Heart right ventricle (tissue), 16 donors: Measurements from ENCODE around the gene CIT. TPM values are rescaled to one million over a fixed set of nuclear protein-coding genes. Genes with fewer than 3 reads are reported as not detected.

Experiments used
- ATAC-seq, 8 donors: fragments of 200-7000 bp; cut with Tn5 transposase; one replicate each; pipeline ENCODE4 v1.9.1; 2020; ENCODE audit warnings: mild to moderate bottlenecking in 8 of 8, moderate library complexity in 8 of 8, moderate number of reproducible peaks in 1 of 8
- DNase-seq, 2 donors: peaks; one replicate each; pipeline ENCODE4 v3.0.0-alpha.2; 2020
- H3K27ac ChIP-seq, 10 donors: fragments of 200-600 bp; sonication (generic) in 2 of 10; one replicate each; pipeline versions ENCODE4 v1.5.0 to v1.8.0; 2020 to 2022; ENCODE audit warnings: mild to moderate bottlenecking in 3 of 10
- H3K27me3 ChIP-seq, 7 donors: fragments of 200-600 bp; one replicate each; pipeline ENCODE4 v1.8.0; 2021 to 2022; ENCODE audit warnings: mild to moderate bottlenecking in 2 of 7
- H3K36me3 ChIP-seq, 9 donors: fragments of 200-600 bp; sonication (generic) in 1 of 9; one replicate each; pipeline versions ENCODE4 v1.5.0 to v1.8.0; 2020 to 2022; ENCODE audit warnings: mild to moderate bottlenecking in 2 of 9
- H3K4me1 ChIP-seq, 9 donors: fragments of 200-600 bp; sonication (generic) in 1 of 9; one replicate each; pipeline versions ENCODE4 v1.5.0 to v1.8.0; 2020 to 2022; ENCODE audit warnings: mild to moderate bottlenecking in 4 of 9
- H3K4me3 ChIP-seq, 10 donors: fragments of 200-600 bp; sonication (generic) in 2 of 10; one replicate each; pipeline versions ENCODE4 v1.5.0 to v1.8.0; 2020 to 2022; ENCODE audit warnings: mild to moderate bottlenecking in 7 of 10, moderate library complexity in 2 of 10
- H3K9me3 ChIP-seq, 11 donors: fragments of 200-600 bp in 10 of 11; sonication (generic) in 2 of 11; one replicate each; pipeline versions ENCODE4 v1.5.0 to v1.8.0; 2013 to 2022; ENCODE audit warnings: mild to moderate bottlenecking in 2 of 11, control low read depth in 1 of 11, moderate library complexity in 1 of 11
- CTCF ChIP-seq, 9 donors: fragments of 200-600 bp; sonication (generic) in 2 of 9; IDR thresholded peaks; one replicate each; pipeline versions ENCODE4 v1.5.0 to v1.8.0; 2021 to 2022; ENCODE audit warnings: antibody characterized with exemption in 9 of 9, mild to moderate bottlenecking in 5 of 9, moderate library complexity in 1 of 9
- WGBS, 2 donors: extraction: QIAGEN DNeasy Blood & Tissue Kit; methylation state at CpG; one replicate each; pipeline ENCODE4 v1.1.7; 2013; ENCODE audit warnings: inconsistent platforms in 1 of 2; 5-methylcytosine and 5-hydroxymethylcytosine counted together
- intact Hi-C, 10 donors: fragments of 100-400 bp; cut with DNase I; formaldehyde crosslinking; loops; one replicate each; pipeline versions ENCODE4 v1.11.1 to v1.14.2; 2022
- polyA plus RNA-seq, 2 donors: library from polyadenylated mRNA; stranded (reverse); fragments of 200-250 nt; gene quantifications; one replicate each; pipeline ENCODE4 v1.2.3, GENCODE V29; 2013
- total RNA-seq, 10 donors: library from RNA; stranded (reverse); fragmentation: NEBNext Ultra II Directional in 3 of 10; extraction: Animal tissue kit (Norgen Biotek cat#: 25700) in 3 of 10; gene quantifications; one replicate each; pipeline versions ENCODE4 v1.2.1 to v1.2.4, GENCODE V29; 2021 to 2023
- donor health status: Arrhythmogenic right ventricular cardiomyopathy.
- donor health status: ischemic (EF 13 %, LVEDD 7.1; RV severe dilation, severe dysfunction).
- donor health status: healthy with polysubstance abuse.
- donor health status: DM: no; HTN: yes; CAD: no.
- donor health status: DM: no; HTN: no; CAD: no.
- donor health status: ischemic (EF 25% LVEDD 6.9; RV normal size, moderate dysfunction).
- donor health status: ischemic (EF 25% LVEDD 5.7; RV mildly dilated, moderate dysfunction).
- donor health status: healthy.
- donor health status: DM: yes; HTN: yes; CAD: no.
- donor health status: Ischemic cardiomyopathy.
- donor health status: ischemic (EF 35%, LVEDD 5.7; RV mildly dilated, moderate dysfunction).
- donor health status: nonischemic (EF 11% LVEDD 7.7; RV severe dilation, severe dysfunction).
- donor health status: DM: yes; HTN: yes; CAD: no.
- donor health status: PGD.
- donor health status: ischemic (EF 29% LVEDD 5.4; RV normal size, mild dysfunction).
- donor health status: nonischemic (EF 23%, LVEDD 6.1; RV moderate dilation, normal function).

Gene CIT
- total and polyA plus RNA-seq, 12 donors: 0.20 to 7.0 (median 0.92) TPM

- peaks cover 7 to 54% (median 41%) of the 10 kb centered on the region in 9 donors for H3K4me1 ChIP-seq
- H3K27me3 ChIP-seq: no peaks in the 10 kb centered on the region
- H3K36me3 ChIP-seq: peaks cover 0 to 12% (median 0%) of the 10 kb centered on the region in 9 donors
- ATAC-seq (no peak), DNase-seq (no peak)
- 72 to 75% methylated on average over 2 of the region's 2 CpGs for WGBS, 2 donors
- no peak for TF ChIP-seq CTCF (IDR thresholded peaks at IDR 0.05)
- intact Hi-C loops: loop anchor here in 7 of 10 donors (5.0 to 10.0 kb wide), 4 partner anchors 51 to 118 kb away; no protein-coding TSS in a partner anchor
- H3K9me3 ChIP-seq: no peaks in the 10 kb centered on the region
- peak overlapping the region in 1 of 10 donors; percentile 4 for H3K4me3 ChIP-seq
- H3K27ac ChIP-seq: peak overlapping the region in 1 of 10 donors; percentile 72
These were observed 210.8 kb downstream of the CIT start for GRCh38 chr12:119666226-119666795.

- Histone ChIP-seq H3K9me3 (no peaks in the 10 kb centered on the region), H3K4me1 (peaks cover 7 to 49% (median 35%) of the 10 kb centered on the region in 9 donors), H3K4me3 (no peak overlapping the region), H3K36me3 (peaks cover 0 to 4% (median 0%) of the 10 kb centered on the region in 9 donors), H3K27ac (peak overlapping the region in 2 of 10 donors; percentile 9 to 72), H3K27me3 (no peaks in the 10 kb centered on the region)
- DNase-seq (no peak), ATAC-seq (no peak)
- 70 to 75% methylated on average over 4 of the region's 4 CpGs for WGBS, 2 donors
- intact Hi-C loops: loop anchor here in 8 of 10 donors (2.0 to 10.0 kb wide), 5 partner anchors 52 to 119 kb away; no protein-coding TSS in a partner anchor
- TF ChIP-seq CTCF (IDR thresholded peaks at IDR 0.05): no peak
These were observed 211.8 kb downstream of the CIT start for GRCh38 chr12:119665164-119665929.

- WGBS, 2 donors: 79 to 94% methylated on average over 1 of the region's 1 CpG
- Histone ChIP-seq H3K27ac (no peak overlapping the region), H3K9me3 (no peaks in the 10 kb centered on the region), H3K4me3 (no peak overlapping the region), H3K4me1 (peaks cover 7 to 44% (median 28%) of the 10 kb centered on the region in 9 donors), H3K36me3 (no peaks in the 10 kb centered on the region), H3K27me3 (no peaks in the 10 kb centered on the region)
- ATAC-seq (no peak), DNase-seq (no peak)
- intact Hi-C loops: loop anchor here in 8 of 10 donors (2.0 to 10.0 kb wide), 5 partner anchors 53 to 120 kb away; no protein-coding TSS in a partner anchor
- TF ChIP-seq CTCF (IDR thresholded peaks at IDR 0.05): no peak
These were observed 212.5 kb downstream of the CIT start for GRCh38 chr12:119664642-119665041.

- intact Hi-C loops: loop anchor here in 2 of 10 donors (10.0 kb wide), 2 partner anchors 113 to 123 kb away; no protein-coding TSS in a partner anchor
- H3K27ac ChIP-seq: no peak overlapping the region
- DNase-seq: no peak
- no peaks in the 10 kb centered on the region for H3K27me3 ChIP-seq
- no peak for ATAC-seq
- no peaks in the 10 kb centered on the region for H3K36me3 ChIP-seq
- H3K4me1 ChIP-seq: peaks cover 4 to 27% (median 13%) of the 10 kb centered on the region in 9 donors
- TF ChIP-seq CTCF (IDR thresholded peaks at IDR 0.05): no peak
- H3K4me3 ChIP-seq: no peak overlapping the region
- WGBS, 2 donors: 70% methylated on average over 4 of the region's 4 CpGs
- no peaks in the 10 kb centered on the region for H3K9me3 ChIP-seq
These were observed 215.2 kb downstream of the CIT start for GRCh38 chr12:119661882-119662281.
